GM12878 (cell line): ENCODE data around the gene SELENOW.

ENCODE experiments used
- CTCF ChIP-seq, 3 experiments: IDR thresholded peaks in 2 of 3; conservative IDR thresholded peaks in 1 of 3; 2 replicates each; pipeline ENCODE4 v1.5.1; 2011; ENCODE audit warnings: low read depth in 3 of 3, low read length in 3 of 3, mild to moderate bottlenecking in 3 of 3, control low read depth in 2 of 3, moderate library complexity in 2 of 3, inconsistent platforms in 1 of 3, mixed read lengths in 1 of 3; ENCODE audit not compliant: control insufficient read depth in 2 of 3, insufficient read depth in 1 of 3; ENCODE audit errors: extremely low read depth in 1 of 3
- CUX1 ChIP-seq: IDR thresholded peaks from 2 replicates; pipeline ENCODE4 v1.6.1; 2012; ENCODE audit warnings: improper control_type of control experiment, low read depth, low read length; ENCODE audit not compliant: insufficient replicate concordance
- FOXK2 ChIP-seq: fragments of 450-650 bp; IDR thresholded peaks from 2 replicates; pipeline ENCODE4 v1.6.1; 2017; ENCODE audit warnings: mild to moderate bottlenecking, moderate library complexity
- HDAC2 ChIP-seq: fragments of 200-600 bp; sonication (generic); IDR thresholded peaks from 2 replicates; pipeline ENCODE4 v1.6.1; 2017
- JUND ChIP-seq: IDR thresholded peaks from 2 replicates; pipeline ENCODE4 v1.6.1; 2012; ENCODE audit warnings: low read depth, mild to moderate bottlenecking, low read length, improper control_type of control experiment, moderate library complexity
- NFIC ChIP-seq: IDR thresholded peaks from 2 replicates; pipeline ENCODE4 v1.6.1; 2012; ENCODE audit warnings: low read depth, mild to moderate bottlenecking, inconsistent platforms, low read length, moderate library complexity
- POLR2A ChIP-seq: IDR thresholded peaks from 2 replicates; pipeline ENCODE4 v1.6.1; 2011; ENCODE audit warnings: low read depth, mild to moderate bottlenecking, low read length

GRCh38 chr19:47821460-47822020, 43.0 kb downstream of the SELENOW start, which contains the start of gene CRX:
- TF ChIP-seq FOXK2 (no peak), NFIC (no peak), CUX1 (no peak), JUND (no peak), CTCF (IDR thresholded peaks at IDR 0.05 in 2 of 3, conservative IDR thresholded peaks at IDR 0.05 in 1 of 3; ENCODE audit: control insufficient read depth in 2 of 3, extremely low read depth in 1 of 3, insufficient read depth in 1 of 3, low read depth in 3 of 3, low read length in 3 of 3) (no peak), HDAC2 (no peak), POLR2A (no peak)
